H1 (cell line): ENCODE data around the gene SLC23A1.

ENCODE experiments used
- CTBP2 ChIP-seq: IDR thresholded peaks from 2 replicates; pipeline ENCODE4 v1.7.0; 2011; ENCODE audit warnings: borderline replicate concordance, mild to moderate bottlenecking, moderate library complexity, mixed read lengths, low read length; ENCODE audit not compliant: insufficient read depth, insufficient read length
- CTCF ChIP-seq, 3 experiments: IDR thresholded peaks; 1 replicate in 2 of 3; 2 replicates in 1 of 3; pipeline versions ENCODE4 v1.5.1 to v1.6.1; 2011; ENCODE audit warnings: low read length in 3 of 3, mild to moderate bottlenecking in 3 of 3, inconsistent platforms in 2 of 3, low read depth in 1 of 3, moderate library complexity in 1 of 3; ENCODE audit not compliant: insufficient read depth in 1 of 3; ENCODE audit errors: control extremely low read depth in 1 of 3
- POLR2AphosphoS5 ChIP-seq: IDR thresholded peaks from 2 replicates; pipeline ENCODE4 v1.6.1; 2011; ENCODE audit warnings: low read depth, low read length
- RBBP5 ChIP-seq: IDR thresholded peaks from 2 replicates; pipeline ENCODE4 v1.7.1; 2012; ENCODE audit warnings: low read depth, mild to moderate bottlenecking, inconsistent platforms, low read length, moderate library complexity, borderline replicate concordance
- RFX5 ChIP-seq: IDR thresholded peaks from 2 replicates; pipeline ENCODE4 v1.6.1; 2011; ENCODE audit warnings: low read depth, low read length, improper control_type of control experiment, borderline replicate concordance
- RXRA ChIP-seq: IDR thresholded peaks from 2 replicates; pipeline ENCODE4 v1.6.1; 2011; ENCODE audit warnings: low read depth, mild to moderate bottlenecking, low read length, moderate library complexity; ENCODE audit not compliant: insufficient read depth

- TF ChIP-seq RXRA = no peak
- no peak for TF ChIP-seq CTCF (IDR thresholded peaks at IDR 0.05; ENCODE audit: control extremely low read depth in 1 of 3, insufficient read depth in 1 of 3, low read depth in 1 of 3, low read length in 3 of 3)
- no peak for TF ChIP-seq POLR2AphosphoS5
- no peak for TF ChIP-seq CTBP2
- TF ChIP-seq RFX5 = no peak
- no peak for TF ChIP-seq RBBP5
Measured at GRCh38 chr5:139358064-139358463, 25.0 kb downstream of the SLC23A1 start.
